Measurements from ENCODE around the gene RAMP1.
"Not testable (repeated sequence)": the region's sequence is repeated elsewhere in the genome, so short reads cannot be mapped to it uniquely, and the experiment has no call there.

Gene RAMP1

DNA sequence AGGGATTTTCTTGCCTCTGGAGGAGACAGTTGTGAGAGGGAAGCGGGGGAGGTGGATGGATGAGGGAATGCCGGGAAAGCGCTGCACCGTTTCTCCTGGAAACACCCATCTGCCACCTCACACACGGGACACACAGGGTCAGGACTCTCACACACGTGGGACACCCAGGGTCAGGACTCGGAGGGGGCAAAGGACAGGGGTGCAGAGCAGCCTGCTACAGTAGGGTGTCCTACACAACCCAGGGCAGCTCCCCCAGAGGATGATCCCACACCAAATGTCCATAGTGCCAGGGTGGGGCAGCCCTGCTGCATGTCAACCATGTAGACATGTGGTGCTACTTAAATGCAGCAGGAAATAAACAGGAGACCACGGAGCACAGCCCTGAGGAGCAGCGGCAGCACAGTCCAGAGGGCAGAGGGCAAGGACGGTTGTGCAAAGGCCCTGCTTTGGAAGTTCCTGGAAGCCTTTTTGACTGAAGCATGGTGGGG is 5.1 kb downstream of the RAMP1 start:
- no peak for FAIRE-seq

DNA sequence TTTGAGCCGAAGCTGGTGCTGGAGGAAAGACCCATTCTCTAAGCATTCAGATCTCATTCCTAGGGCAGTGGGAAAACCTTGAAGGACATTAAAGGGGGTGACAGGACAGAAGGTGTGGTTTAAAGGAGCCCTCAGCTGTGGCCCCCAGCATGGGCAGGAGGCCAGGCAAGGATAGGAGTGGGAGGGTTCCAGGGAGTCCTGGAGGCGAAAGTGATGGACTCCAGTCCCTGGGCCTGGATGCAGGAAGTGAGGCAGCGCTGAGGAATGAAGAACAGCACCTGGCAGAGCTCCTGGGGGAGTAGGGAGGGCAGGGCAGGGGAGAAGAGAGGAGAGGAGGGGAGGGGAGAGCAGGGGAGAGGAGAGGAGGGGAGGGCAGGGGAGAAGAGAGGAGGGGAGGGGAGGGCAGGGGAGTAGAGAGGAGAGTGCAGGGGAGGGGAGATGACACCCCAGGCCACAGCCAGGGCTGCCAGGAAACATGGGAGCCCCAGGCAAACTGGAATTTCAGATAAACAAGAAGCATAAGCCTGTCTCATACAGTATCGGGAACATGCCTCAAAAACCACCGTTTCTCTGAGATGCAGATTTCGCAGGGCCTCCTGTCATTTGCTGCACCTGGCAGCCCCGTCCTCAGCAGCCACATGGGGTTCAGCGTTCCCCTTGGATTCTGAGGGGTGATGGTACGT is 5.7 kb downstream of the RAMP1 start:
- no peak for FAIRE-seq

DNA sequence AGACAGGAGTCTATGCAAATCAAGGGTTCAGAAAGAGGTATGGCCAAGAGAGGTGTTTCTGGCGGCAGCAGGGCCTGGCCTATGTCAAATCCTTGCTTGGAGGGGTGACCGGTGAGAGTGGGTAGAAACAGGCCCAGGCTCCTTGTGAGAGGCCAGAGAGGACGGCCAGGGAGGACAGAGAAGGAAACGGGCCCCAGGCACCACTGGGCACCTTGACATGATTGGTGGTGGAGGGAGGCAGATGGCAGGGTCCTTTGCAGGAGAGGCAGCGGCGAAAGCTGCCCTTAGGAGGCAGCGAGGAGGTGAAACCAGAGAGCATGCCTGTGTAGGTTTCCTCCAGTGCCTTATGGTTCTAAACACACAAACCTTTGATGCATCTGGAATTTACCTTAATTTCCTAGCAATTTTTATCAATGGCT is 6.2 kb downstream of the RAMP1 start:
- FAIRE-seq, result no peak

DNA sequence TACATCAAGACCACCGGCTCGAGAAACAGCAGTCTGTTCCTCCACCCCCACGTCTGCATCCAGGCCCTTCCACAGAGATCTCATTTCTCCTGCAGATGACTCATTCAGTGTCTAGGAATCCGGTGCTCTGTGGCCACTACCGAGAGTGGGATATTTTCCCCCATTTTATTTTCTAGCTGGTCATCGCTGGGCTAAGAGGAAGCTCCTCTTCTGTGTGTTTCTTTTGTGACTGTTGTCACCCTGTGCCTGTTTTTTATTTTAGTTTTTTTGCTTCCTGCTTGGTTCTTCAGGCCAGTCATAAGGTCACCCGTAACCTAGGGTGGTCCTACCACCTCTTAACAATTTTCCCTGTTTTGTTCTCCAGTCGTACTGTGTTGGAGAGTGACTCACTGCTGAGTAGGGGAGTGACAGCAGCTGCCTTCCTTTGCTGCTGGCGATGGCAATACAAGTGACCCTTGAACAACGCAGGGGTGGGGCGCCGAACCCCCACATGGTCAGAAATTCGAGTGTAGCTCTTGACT is 6.7 kb downstream of the RAMP1 start:
- no peak for FAIRE-seq

DNA sequence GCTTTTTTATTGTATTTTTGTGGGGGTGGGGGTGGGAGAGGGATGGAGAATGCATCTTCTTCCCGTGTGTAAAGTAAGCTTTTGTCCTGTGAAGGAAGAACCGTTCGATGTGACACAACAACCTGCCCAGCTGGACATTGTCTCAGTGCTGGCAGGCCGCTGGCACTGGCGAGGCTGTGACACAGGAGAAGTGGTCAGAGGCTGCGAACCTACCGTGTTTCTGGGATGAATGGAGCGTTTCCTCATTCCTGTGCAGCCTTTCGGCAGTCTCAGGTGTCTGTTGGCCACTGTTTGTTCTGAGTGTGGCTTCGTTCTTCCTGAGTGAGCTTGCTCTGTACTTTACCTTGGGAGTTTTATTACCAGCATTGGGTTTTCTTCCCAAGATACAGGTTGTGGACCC is 8.0 kb downstream of the RAMP1 start:
- no peak for FAIRE-seq

DNA sequence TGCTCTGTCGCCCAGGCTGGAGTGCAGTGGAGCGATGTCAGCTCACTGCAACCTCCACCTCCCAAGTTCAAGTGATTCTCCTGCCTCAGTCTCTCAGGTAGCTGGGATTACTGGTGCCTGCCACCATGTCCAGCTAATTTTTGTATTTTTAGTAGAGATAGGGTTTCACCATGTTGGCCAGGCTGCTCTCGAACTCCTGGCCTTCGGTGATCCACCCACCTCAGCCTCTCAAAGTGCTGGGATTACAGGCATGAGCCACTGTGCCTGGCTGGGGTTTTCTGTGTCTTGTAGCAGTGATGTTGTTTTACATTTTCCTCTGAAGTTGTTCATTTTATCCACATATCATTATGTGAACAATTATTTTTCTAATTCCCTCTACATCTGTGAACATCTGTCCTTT is 8.7 kb downstream of the RAMP1 start:
- FAIRE-seq, result not testable (repeated sequence)

DNA sequence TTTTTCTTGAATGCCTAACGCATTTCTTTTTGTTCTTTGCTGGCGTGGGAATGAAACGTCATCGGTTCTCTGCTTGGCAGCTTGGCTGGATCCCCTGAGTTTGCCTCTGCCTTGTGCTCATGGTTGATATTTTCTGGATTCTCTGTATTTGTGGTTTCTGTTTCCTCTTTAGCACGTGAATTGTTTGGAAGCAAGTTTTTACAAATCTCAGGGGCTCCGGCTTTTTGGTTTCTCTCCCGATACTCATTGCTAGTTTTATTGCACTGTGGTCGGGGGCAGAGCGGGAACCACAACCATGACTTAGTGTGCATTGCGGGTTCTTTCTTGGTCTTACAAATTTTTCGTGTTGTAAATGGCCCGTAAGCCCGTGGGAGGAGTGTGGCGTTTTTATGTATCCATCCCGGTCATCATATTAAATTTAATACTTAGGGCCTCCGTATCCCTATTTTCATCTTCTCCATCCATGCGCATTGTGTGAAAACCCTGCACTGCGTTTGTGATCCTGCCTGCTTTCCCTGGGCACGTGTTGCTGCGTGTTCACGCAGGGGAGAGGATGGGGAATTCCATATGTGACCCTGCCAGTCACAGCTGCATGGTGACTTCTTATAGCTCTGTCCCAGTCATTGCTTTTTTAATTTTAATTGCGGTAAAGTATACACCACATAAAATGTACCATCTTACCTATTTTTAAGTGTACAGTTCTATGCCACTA is 9.4 kb downstream of the RAMP1 start:
- no peak for FAIRE-seq

DNA sequence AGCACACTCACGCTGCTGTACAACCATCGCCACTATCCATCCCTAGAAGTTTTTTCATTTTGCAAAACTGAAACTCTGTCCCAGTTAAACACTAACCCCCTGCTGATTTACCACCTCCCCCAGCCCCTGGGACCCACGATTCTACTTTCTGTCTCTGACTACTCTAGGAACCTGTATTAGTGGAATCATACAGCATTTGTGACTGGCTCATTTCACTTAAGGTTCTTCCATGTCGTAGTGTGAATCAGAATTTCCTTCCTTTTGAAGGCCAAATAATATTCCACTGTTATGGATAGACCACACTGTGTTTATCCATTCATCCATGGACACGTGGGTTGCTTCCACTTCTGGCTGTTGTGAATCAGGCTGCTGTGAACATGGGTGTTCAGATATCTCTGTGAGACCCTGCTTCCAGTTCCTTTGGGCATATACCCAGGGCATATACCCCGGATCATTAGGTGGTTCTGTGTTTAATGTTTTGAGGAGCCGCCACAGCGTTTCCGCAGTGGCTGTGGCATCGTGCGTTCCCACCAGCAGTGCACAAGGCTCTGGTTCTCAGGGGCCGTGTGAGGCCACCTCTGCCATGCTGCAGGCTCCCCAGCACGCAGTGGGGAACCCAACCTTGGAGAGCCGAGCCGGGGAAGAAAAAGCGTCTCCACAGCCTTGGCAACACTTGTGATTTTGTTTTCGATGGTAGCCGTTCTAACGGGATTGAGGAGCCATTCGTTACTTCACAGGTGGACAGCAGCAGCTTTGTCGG is 10.1 kb downstream of the RAMP1 start:
- no peak for FAIRE-seq

DNA sequence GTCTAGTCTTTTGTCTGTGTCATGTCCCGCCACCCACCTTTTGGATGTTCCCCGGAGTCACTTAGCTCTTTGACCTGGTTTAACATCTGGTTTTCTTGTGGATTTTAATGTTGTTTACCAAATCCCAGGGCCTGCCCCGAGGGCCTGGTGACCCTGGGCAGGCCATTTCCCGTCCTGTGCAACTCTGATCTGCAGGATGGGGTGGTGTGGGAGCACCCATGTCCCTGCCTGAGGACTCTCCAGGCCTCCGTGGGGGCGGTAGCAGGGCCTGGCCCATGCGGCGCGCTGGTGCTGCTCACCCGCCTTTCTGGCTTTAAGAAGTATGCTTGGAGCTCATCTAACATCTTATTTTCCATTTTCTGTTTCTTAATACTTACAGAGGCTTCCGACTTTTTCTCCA is 10.7 kb downstream of the RAMP1 start:
- FAIRE-seq, result no peak

DNA sequence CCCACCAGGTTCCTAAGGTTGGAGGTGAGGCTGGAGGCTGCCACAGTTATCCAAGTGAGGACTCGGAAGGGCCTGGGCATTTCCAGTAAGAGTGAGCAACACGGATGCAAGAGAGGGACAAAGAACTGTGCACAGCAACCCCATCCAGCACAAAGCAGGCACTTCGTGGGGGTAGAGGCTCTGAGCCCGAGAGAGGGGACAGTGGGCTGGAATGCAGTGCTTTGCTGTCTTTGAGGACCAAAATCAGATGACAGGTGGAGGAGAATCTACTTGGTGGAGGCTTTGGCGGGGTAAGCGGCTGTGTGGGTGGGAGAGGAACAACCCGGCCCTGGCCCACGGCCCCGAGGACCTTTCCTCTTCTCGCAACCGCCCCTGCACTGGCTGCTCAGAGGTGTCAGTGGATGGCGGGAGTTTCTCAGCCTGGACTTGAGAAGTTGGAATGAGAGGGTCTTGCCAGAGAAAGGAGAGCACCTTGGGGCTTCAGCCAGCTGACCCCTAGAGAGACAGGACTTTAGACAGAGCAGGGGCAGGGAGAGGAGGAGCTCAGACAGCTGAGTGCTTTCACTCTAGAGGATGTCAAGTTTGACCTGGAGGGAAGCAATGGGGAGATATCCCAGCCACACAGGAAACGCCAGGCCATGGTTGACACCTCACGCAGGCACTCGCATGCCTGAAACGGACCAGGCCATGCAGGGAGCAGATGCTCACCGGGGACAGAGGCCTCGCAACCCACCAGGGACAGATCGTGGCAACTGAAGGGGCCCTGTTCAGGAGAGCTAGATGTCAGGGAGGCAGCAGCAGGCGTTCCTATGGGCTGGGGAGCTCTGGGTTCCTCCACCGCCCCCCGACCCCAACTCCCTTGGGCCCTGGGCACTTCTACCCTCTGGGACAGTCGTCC is 11.6 kb downstream of the RAMP1 start:
- FAIRE-seq, result no peak

DNA sequence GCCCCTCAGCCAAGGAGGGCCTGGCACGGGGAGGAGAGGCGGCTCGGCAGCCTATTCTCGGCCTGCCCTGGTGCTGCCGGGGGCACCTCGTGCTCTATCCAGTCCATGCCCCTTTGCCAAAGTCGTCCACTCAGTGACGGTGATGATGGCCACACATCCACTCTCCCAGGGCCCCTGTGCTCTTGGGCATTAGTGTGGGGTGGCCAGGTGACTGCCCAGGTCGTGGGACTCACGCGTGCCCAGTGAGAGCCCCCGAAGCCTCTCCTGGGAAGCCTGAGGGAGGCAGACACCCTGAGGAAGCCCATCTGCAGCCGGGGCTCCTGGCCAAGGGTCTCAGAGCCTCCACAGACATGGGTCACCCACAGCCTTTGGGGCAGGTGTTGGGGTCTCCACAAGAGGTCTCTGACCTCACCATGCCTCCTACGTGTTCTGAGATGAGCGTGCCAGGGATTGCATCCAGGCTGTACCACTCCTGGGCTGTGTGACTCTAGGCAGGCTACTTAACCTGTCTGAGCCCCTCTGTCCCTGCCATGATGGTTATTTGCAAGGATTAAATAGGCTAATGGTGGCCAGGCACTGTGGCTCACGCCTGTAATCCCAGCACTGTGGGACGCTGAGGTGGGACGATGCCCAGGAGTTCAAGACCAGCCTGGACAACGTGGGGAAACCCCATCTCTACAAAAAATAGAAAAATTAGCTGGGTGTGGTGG is 12.9 kb downstream of the RAMP1 start:
- FAIRE-seq, result no peak

DNA sequence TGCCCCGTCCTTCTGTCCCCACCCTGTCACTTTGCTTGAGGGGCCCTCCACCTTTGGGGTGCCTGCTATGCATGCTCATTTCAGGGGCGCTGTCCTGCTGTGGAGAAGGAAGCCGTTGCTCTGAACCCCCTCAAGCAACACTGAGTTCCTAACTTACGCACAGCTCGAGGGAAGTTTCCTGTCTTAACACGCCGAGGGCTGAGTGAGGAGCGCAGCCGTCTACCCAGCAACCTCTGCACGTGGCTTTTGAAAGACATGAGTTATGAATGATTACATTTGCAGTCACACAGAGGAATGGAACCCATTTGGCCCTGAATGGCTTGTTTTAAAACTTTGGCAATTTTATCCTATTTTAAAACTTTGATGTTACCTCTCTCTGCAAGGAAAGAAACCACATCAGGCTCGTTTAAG is 14.0 kb downstream of the RAMP1 start:
- FAIRE-seq, result no peak

DNA sequence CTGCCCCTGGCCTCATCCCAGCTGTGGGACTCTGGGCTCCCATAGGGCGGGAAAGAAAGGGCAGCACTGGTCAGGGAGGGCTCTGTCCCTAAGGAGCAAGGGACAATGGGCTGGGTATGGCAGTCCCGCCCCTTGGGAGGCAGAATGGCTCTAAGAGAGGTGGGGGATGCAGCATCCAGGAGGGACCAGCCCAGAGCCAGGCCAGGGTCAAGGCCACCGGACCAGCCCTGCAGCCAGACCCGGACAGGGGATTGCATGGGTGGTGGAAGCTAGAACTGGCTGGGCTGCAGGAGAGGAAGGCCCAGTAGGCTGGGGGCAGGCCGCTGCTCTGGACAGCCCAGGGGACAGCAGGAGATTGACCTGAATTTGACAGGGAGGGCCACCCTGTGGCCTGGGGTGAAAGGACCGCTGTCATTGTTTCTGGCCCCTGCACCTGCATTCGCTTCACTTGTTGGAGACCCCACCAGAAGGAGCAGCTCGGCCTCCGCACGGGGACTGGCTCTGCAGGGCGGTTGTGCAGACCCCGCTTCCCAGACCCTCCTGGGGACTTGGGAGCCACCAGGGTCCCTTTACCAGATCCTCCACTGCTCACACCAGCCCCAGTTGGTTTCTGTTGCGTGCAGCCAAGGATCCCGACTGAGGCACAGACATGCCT is 14.6 kb downstream of the RAMP1 start:
- no peak for FAIRE-seq

DNA sequence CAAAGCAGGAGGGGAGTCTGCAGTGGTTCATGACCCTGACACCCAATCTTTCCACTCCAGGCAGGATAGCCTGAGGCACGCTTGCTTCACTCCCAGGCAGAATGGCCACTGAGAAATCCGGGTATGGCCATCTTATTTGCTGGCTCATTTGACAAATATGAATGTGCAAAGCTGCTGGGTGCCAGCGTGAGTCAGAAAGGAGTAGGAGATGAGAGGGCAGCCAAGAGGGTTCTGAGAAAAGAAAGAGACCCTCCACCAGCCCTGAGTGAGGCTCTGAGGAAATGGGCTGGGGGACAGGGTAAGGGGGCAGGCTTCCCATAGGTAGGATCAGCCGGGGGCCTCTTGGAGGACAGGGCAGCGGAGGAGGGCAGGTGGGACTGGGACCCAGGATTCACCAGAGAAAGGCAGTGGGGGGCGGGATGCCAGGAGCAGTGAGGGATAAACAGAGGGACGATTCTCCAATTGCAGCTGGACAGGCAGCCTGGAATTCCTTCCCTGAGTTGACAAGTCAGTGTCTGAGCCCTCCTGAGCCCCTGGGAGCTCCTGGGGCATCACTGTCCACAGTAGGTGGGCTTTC is 15.2 kb downstream of the RAMP1 start:
- FAIRE-seq, result no peak

DNA sequence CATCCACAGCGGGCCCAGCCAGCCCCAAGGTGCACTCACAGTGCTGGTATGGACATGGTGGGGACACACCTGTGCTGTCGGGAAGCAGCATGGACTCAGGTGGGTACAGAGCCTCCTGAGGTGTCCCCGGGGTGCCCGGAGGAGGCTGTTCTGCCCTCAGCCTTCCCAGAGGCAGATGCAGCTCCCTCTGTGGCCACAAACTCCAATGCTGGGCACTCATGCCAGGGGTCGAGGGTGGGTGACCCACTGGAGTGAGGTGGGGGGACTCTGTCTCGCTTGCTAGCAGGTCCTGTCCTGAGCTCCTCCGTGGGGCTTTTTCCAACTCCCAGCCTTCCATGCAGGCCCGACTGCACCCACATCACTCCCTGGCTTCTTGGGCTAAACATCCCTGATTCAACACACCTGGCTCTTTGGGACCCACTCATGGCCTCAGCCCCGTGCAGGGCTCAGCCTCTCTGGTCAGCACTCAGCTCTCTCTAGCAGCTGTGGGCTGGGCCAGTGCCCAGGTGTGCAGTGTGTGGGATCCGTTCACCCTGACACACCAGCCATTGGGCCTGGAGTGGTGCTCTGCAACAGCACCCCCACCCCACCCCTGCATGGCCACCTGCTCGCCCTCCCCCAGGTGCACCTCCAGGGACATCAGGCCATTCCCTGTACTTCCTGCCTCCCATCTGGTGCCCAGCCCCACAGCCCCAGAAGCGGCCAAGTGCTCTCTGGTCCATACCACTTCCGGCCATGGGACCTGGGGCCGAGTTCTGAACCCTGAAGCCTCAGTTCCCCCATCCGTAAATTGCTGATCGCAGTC is 16.0 kb downstream of the RAMP1 start:
- FAIRE-seq, result no peak

DNA sequence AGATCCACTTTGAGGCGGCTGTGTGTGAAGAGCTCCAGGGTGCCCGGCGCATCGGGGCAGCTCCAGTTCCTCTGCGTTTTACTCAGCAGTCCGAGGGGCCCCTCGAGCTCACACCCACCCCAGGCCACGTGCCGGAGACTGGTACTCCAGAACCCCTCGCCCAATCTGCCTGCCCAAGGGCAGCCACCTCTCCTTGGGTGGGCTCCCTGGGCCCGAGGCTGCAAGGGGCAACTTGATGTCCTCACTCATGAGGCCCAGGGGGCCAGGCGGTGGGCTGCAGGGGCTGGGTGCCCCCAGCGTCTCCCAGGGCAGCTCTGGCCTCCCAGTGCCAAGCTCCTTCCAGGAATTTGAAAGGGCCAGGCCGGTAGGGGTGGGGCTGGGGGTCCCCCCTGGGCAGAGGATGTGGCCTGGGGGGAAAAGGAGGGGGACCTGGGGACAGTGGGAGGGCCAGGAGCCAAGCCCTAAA is 16.7 kb downstream of the RAMP1 start:
- FAIRE-seq, result no peak

DNA sequence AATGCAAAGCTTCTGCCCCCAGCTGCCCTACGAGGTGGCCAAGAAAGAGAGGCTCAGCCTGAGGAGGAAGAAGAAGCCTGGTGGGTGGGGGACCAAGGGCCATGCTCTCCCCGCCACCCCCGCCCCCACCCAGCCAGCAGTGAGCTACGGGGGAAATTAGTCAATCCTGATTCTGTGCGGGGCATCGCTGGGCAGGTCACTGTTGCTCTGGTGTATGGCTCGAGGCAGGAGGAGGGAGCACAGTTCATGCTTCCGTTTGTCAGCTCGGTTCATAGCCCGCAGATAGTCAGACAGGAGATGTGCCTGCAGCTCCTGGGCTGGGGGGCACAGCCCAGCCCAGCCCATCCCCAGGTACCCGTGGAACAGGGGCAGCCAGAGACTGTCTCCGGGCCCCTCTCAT is 17.1 kb downstream of the RAMP1 start:
- FAIRE-seq, result no peak

DNA sequence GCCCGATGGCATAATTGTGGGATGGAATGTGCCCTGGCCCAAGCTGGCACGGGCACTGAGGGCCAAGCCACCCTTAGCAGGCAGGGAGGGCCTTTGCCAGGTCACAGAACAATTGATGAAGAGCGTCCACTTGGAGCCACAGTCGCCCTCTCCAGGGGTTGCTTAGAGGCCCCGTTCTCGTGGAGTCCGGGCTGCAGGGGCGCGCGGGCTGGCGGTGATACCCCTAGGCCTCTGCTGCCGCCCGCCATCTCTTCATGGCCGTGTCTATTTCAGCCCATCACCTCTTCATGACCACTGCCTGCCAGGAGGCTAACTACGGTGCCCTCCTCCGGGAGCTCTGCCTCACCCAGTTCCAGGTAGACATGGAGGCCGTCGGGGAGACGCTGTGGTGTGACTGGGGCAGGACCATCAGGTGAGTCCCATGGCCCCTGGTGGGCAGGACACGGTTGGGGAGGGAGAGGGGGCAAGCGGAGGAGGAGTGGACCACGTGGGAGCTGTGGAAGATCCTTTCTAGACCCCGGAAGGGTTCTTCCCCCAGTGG is 17.6 kb downstream of the RAMP1 start:
- no peak for FAIRE-seq

DNA sequence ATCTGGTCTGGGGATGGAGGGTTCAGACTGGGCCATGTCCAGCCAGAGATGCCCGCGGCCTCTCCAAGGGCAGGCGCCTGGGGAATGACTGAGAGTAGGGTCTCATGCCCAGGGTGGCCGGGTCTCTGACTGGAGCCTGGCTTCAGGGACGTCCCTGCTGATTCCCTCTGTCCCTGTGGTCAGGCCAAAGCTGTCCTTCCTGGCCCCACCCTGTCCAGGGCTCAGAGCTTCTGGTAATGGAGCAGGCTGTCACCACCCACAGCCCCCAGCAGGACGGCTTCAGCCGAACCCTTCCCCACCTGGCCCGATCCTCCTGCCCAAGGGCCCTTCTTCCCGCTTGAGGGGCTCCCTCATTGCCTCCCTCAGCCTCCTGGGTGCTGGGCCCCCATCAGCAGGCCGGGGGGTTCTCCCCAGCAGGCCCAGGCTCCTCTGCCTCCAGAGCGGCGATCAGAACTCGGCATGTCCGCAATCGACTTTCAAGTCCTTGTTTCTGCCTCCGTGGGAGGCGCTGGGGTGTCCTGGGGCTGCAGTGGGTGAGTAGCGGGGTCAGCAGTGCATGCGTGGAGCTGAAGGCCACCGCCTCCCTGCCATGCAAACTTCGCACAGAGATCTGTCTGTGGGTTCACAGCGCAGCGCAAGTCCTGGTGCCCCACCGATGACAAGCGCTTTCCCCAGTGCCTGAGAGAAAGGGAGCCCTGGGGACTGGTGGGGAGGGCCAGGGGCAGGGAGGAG is 18.3 kb downstream of the RAMP1 start:
- no peak for FAIRE-seq
